Panc1 (cell line): Measurements from ENCODE around the gene SSBP4.

Source experiments
- CTCF ChIP-seq: fragments of 450-650 bp; IDR thresholded peaks from 2 replicates; pipeline ENCODE4 v1.5.1; 2017; ENCODE audit warnings: mild to moderate bottlenecking
- POLR2AphosphoS5 ChIP-seq: IDR thresholded peaks from 2 replicates; pipeline ENCODE4 v1.6.1; 2012; ENCODE audit warnings: mild to moderate bottlenecking, low read depth, low read length, moderate library complexity

GRCh38 chr19:18476507-18477041 lies 57.4 kb downstream of the SSBP4 start:
- TF ChIP-seq CTCF (no peak), POLR2AphosphoS5 (no peak)
